ENCODE results near the gene GABBR2.

DNA sequence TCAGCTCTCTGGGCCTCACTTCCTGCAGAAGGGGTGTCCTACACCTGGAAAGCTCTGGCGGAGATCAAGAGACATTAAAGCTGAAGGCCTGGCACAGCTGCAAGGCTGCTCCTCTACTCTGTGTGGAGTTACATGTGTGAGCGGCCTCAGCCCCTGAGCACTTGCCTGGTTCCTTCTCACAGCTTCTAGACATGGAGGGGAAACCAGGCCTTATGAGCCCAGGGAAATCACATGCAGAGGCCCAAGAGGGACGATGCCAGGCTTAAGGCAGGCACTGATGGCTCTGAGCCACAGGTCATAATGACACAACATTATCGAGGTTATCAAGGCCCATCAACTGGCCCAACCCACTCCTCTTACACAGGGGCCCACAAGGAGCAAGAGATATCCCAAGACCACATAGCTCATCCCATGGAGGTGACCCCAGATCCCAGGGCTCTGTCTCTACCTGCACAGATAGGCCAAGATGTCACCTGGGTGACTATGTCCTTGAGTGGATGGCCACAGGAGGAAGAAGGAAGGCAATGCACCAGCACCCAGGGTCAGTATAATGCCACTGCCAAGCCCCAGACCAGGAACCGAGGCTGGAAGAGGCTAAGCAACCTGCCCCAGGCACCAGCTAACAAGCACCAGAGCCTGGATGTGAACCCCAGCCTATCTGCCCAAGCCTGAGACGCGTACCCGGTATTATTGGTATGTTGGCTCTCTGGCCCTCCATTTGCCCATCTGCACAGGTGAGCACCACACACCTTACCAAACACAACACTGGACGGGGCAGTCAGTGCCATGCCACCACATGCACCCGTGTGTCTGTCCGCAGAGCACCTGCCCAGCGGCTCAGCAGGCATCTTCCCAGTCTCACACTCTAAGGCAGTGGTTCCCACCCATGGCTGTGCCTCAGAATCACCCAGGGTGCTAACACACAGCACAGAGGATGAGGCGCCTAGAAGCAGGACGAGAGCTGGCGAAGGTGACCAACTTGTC is 143.3 kb downstream of the GABBR2 start:
- TF ChIP-seq, protein P1, sequence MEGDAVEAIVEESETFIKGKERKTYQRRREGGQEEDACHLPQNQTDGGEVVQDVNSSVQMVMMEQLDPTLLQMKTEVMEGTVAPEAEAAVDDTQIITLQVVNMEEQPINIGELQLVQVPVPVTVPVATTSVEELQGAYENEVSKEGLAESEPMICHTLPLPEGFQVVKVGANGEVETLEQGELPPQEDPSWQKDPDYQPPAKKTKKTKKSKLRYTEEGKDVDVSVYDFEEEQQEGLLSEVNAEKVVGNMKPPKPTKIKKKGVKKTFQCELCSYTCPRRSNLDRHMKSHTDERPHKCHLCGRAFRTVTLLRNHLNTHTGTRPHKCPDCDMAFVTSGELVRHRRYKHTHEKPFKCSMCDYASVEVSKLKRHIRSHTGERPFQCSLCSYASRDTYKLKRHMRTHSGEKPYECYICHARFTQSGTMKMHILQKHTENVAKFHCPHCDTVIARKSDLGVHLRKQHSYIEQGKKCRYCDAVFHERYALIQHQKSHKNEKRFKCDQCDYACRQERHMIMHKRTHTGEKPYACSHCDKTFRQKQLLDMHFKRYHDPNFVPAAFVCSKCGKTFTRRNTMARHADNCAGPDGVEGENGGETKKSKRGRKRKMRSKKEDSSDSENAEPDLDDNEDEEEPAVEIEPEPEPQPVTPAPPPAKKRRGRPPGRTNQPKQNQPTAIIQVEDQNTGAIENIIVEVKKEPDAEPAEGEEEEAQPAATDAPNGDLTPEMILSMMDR (optimal IDR thresholded peaks at IDR 0.05 in 1 of 3, IDR thresholded peaks at IDR 0.05 in 1 of 3, conservative IDR thresholded peaks at IDR 0.05 in 1 of 3; ENCODE audit: extremely low read depth in 1 of 3, insufficient read depth in 2 of 3, low read length in 3 of 3): no peak
- TF ChIP-seq EZH2 (IDR thresholded peaks at IDR 0.05; ENCODE audit: low read length): no peak
